ENCODE data around the gene ARHGAP26. TPM values are rescaled to one million over a fixed set of nuclear protein-coding genes. Genes with fewer than 3 reads are reported as not detected.

Gene ARHGAP26
- total RNA-seq, 6 experiments from 2014 or later, result 6.7 to 14.5 (median 8.3) TPM

DNA sequence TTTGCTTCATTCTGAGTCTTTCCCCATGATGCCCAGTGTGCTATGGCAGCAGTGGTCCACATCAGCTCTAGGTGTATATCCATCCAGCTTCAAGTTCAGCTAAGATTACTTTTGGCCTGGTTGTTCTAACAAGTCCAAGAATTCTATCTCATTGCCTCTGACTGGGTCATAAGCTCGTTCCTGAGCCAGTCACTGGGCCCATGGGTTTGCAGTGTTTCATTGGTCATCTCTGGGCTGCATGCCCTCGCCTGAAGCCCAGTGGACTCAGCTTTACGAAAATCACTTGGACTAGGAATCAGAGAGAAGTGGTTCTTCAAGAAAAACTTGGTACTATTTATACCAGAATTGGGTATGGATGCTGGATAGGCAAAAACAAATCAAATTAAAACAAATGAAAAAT lies 16.1 kb upstream of the ARHGAP26 start:
- Histone ChIP-seq H3K4me3 (no peak overlapping the region), H3K4me1 (peaks cover 0 to 23% (median 8%) of the 10 kb centered on the region in 4 donors), H3K9me3 (no peaks in the 10 kb centered on the region), H3K27ac (no peak overlapping the region), H3K36me3 (no peaks in the 10 kb centered on the region), H3K27me3 (no peaks in the 10 kb centered on the region)
- WGBS (ENCODE audit: insufficient coverage, low coverage, low lambda C conversion rate, missing lambda C conversion rate), result 97% methylated on average over 3 of the region's 3 CpGs
- intact Hi-C loops (cut with DNase I), result no loop called here
- DNase-seq (no peak), ATAC-seq (no peak)
- TF ChIP-seq POLR2A (IDR thresholded peaks at IDR 0.05), result no peak
- TF ChIP-seq, protein P1, sequence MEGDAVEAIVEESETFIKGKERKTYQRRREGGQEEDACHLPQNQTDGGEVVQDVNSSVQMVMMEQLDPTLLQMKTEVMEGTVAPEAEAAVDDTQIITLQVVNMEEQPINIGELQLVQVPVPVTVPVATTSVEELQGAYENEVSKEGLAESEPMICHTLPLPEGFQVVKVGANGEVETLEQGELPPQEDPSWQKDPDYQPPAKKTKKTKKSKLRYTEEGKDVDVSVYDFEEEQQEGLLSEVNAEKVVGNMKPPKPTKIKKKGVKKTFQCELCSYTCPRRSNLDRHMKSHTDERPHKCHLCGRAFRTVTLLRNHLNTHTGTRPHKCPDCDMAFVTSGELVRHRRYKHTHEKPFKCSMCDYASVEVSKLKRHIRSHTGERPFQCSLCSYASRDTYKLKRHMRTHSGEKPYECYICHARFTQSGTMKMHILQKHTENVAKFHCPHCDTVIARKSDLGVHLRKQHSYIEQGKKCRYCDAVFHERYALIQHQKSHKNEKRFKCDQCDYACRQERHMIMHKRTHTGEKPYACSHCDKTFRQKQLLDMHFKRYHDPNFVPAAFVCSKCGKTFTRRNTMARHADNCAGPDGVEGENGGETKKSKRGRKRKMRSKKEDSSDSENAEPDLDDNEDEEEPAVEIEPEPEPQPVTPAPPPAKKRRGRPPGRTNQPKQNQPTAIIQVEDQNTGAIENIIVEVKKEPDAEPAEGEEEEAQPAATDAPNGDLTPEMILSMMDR (IDR thresholded peaks at IDR 0.05), result no peak

DNA sequence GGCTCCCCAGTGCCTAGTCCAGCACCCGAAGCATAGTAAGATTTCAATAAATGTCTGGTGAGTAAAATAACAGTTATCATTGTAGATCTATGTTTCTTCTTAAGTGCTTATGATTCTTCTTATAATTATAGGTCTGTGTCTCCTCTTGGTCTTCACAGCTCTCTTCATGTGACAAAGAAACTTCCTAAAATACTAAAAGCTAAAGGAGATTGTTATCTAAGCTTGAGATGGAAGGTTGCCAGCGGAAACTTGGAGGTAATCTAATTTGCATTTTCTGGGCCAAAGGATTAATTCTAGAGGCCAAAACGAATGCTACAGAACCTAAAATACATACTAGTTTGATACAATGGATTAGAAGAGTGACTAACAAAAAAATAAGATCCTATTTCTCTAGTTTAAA lies 13.6 kb upstream of the ARHGAP26 start:
- Histone ChIP-seq H3K27me3 (no peaks in the 10 kb centered on the region), H3K9me3 (no peaks in the 10 kb centered on the region), H3K4me1 (peaks cover 0 to 23% (median 8%) of the 10 kb centered on the region in 4 donors), H3K27ac (no peak overlapping the region), H3K36me3 (no peaks in the 10 kb centered on the region), H3K4me3 (no peak overlapping the region)
- DNase-seq (no peak), ATAC-seq (no peak)
- intact Hi-C loops (cut with DNase I), result no loop called here
- WGBS (ENCODE audit: insufficient coverage, low coverage, low lambda C conversion rate, missing lambda C conversion rate), result 76% methylated on average over 3 of the region's 3 CpGs
- TF ChIP-seq POLR2A (IDR thresholded peaks at IDR 0.05), result no peak
- TF ChIP-seq, protein P1 (IDR thresholded peaks at IDR 0.05), result no peak

DNA sequence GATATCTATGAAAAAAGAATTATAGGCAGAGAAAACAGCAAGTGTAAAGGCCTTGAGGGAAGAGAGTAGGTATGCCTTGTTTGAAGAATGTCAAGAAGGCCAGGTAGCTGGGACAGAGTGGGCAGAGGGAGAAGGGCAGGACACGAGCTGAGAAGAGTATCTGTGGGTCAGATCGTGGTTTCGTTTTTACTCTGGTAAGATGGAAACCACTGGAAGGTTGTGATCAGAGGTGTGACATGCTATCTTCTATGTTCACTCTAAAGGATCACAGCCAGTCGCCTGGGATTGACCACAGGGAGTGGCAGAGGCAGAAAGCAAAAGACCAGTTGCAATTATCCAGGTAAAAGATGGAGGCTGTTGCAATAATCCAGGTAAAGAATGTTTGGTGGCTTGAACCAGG lies 12.6 kb upstream of the ARHGAP26 start:
- WGBS (ENCODE audit: insufficient coverage, low coverage, low lambda C conversion rate, missing lambda C conversion rate), result no CpG with 5 or more reads among the region's 4 CpGs
- Histone ChIP-seq H3K36me3 (no peaks in the 10 kb centered on the region), H3K27ac (no peak overlapping the region), H3K9me3 (no peaks in the 10 kb centered on the region), H3K4me1 (peaks cover 0 to 19% (median 7%) of the 10 kb centered on the region in 4 donors), H3K27me3 (no peaks in the 10 kb centered on the region), H3K4me3 (no peak overlapping the region)
- ATAC-seq (no peak), DNase-seq (no peak)
- TF ChIP-seq, protein P1 (IDR thresholded peaks at IDR 0.05), result no peak
- intact Hi-C loops (cut with DNase I), result no loop called here

DNA sequence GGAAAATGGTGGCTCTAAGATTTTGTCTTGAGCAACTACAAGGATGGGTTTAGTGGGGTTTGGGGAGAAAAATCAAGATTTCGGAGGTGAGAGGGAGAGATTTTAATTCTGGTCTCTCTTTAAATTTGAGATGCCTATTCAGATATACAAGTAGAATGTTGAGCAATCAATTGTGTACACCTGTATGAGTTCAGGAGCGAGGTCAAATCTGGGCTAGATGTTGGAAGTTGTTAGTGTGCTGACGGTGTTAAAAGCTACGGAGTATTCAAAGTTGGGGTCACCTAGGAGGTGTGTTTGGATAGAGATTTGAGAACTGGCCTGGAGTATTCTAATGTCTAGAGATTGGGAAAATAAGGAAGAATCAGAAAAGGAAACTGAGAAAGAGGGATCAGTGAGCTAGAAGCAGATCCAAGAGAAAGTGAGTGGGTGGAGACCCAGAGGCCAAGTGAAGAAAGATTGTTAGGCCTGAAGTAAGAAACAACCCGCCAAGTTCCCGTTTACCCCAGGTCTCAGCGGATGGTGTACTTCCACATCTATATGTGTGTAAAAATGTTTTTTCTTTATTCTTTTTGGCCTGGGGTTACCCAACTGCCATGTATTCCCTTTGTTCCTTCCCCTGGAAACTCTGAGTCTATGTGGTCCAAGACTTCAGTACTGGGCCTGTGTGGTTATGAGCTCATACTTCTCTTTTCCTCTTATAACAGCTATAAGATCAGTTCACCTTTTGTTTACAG lies 11.9 kb upstream of the ARHGAP26 start:
- intact Hi-C loops (cut with DNase I), result no loop called here

More for the DNA sequence above, 11.9 kb upstream of the ARHGAP26 start:
- no peaks in the 10 kb centered on the region for H3K27me3 ChIP-seq
- ATAC-seq, result peak; percentile 52 to 82 (median 75)
- no peaks in the 10 kb centered on the region for H3K9me3 ChIP-seq
- TF ChIP-seq POLR2A (IDR thresholded peaks at IDR 0.05), result no peak
- TF ChIP-seq, protein P1 (IDR thresholded peaks at IDR 0.05), result no peak
- 37% methylated on average over 7 of the region's 7 CpGs for WGBS (ENCODE audit: insufficient coverage, low coverage, low lambda C conversion rate, missing lambda C conversion rate)
- H3K36me3 ChIP-seq, result no peaks in the 10 kb centered on the region
- peaks cover 0 to 13% (median 3%) of the 10 kb centered on the region in 4 donors for H3K4me1 ChIP-seq
- H3K27ac ChIP-seq, result no peak overlapping the region
- no peak overlapping the region for H3K4me3 ChIP-seq
- no peak for DNase-seq
